ENCODE measurements around the gene KRAS.
A peak's percentile ranks its signal among the peaks of the same experiment; 100 is the strongest.
"Not testable (repeated sequence)": the region's sequence is repeated elsewhere in the genome, so short reads cannot be mapped to it uniquely, and the experiment has no call there.

Gene KRAS

GRCh38 chr12:25250744-25251730, at the start of gene KRAS:
Gene KRAS, minus strand, starts transcription at chr12:25250929.
- peak; percentile 91 for DNase-seq

- DNase-seq = no peak
These were observed 45.7 kb upstream of the KRAS start for GRCh38 chr12:25296381-25296780.

GRCh38 chr12:25295361-25295760, 44.6 kb upstream of the KRAS start:
- DNase-seq = no peak

GRCh38 chr12:25293653-25294052, 42.9 kb upstream of the KRAS start:
- DNase-seq = no peak

GRCh38 chr12:25292810-25293221, 42.1 kb upstream of the KRAS start:
- DNase-seq = not testable (repeated sequence)

- no peak for DNase-seq
These were observed 36.9 kb upstream of the KRAS start for GRCh38 chr12:25287610-25288009.

GRCh38 chr12:25286837-25287236, 36.1 kb upstream of the KRAS start:
- no peak for DNase-seq

- DNase-seq = no peak
These were observed 33.3 kb upstream of the KRAS start for GRCh38 chr12:25284024-25284423.

- DNase-seq = no peak
These were observed 32.3 kb upstream of the KRAS start for GRCh38 chr12:25283006-25283405.

GRCh38 chr12:25280082-25280481, 29.4 kb upstream of the KRAS start:
- DNase-seq = no peak

- DNase-seq = no peak
These were observed 27.5 kb upstream of the KRAS start for GRCh38 chr12:25278269-25278668.

GRCh38 chr12:25276199-25276937, 25.6 kb upstream of the KRAS start:
- peak; percentile 17 for DNase-seq

GRCh38 chr12:25271486-25272098, 20.9 kb upstream of the KRAS start:
- DNase-seq = no peak

- DNase-seq = no peak
These were observed 19.0 kb upstream of the KRAS start for GRCh38 chr12:25269701-25270100.

- no peak for DNase-seq
These were observed 15.8 kb upstream of the KRAS start for GRCh38 chr12:25266497-25266896.

GRCh38 chr12:25264862-25265261, 14.1 kb upstream of the KRAS start:
- DNase-seq = no peak

- no peak for DNase-seq
These were observed 13.4 kb upstream of the KRAS start for GRCh38 chr12:25264114-25264513.

- DNase-seq = no peak
These were observed 12.9 kb upstream of the KRAS start for GRCh38 chr12:25263594-25263993.

GRCh38 chr12:25262389-25263074, 11.8 kb upstream of the KRAS start:
- DNase-seq = no peak

- no peak for DNase-seq
These were observed 7.0 kb upstream of the KRAS start for GRCh38 chr12:25257590-25258324.

GRCh38 chr12:25256826-25257225, 6.1 kb upstream of the KRAS start:
- no peak for DNase-seq

- no peak for DNase-seq
These were observed 5.3 kb upstream of the KRAS start for GRCh38 chr12:25256005-25256404.

Measured in NCI-H1436 (cell line).